OCI-LY1 (cell line): ENCODE results near the gene LMLN.
"Not testable (repeated sequence)": the region's sequence is repeated elsewhere in the genome, so short reads cannot be mapped to it uniquely, and the experiment has no call there.

Experiments used
- H2AFZ ChIP-seq: fragments of 200-600 bp; sonication (generic), shearing (Covaris generic); 2 replicates; pipeline ENCODE4 v1.6.0; 2014; ENCODE audit warnings: antibody characterized with exemption, mild to moderate bottlenecking, low read length
- H3F3A ChIP-seq: fragments of 200-600 bp; sonication (generic), shearing (Covaris generic); 2 replicates; pipeline ENCODE4 v1.6.0; 2014; ENCODE audit warnings: mild to moderate bottlenecking, antibody characterized with exemption, low read length, moderate library complexity; ENCODE audit not compliant: insufficient read depth
- H3K27ac ChIP-seq: fragments of 200-600 bp; sonication (generic); 2 replicates; pipeline ENCODE4 v1.5.1; 2014; ENCODE audit warnings: low read length, mixed run types, mild to moderate bottlenecking, low read depth; ENCODE audit not compliant: poor library complexity, severe bottlenecking
- H3K27me3 ChIP-seq: fragments of 200-600 bp; sonication (generic); 2 replicates; pipeline ENCODE4 v1.6.0; 2014; ENCODE audit warnings: antibody characterized with exemption, mild to moderate bottlenecking, low read length, moderate library complexity; ENCODE audit not compliant: insufficient read depth
- H3K36me3 ChIP-seq: fragments of 200-600 bp; sonication (generic); 2 replicates; pipeline ENCODE4 v1.6.1; 2014; ENCODE audit warnings: mild to moderate bottlenecking, antibody characterized with exemption, low read length, moderate library complexity, mixed read lengths; ENCODE audit not compliant: insufficient read depth
- H3K4me1 ChIP-seq: fragments of 200-600 bp; sonication (generic); 2 replicates; pipeline ENCODE4 v1.5.1; 2014; ENCODE audit warnings: mild to moderate bottlenecking, low read length, moderate library complexity; ENCODE audit not compliant: insufficient read depth, severe bottlenecking
- H3K4me2 ChIP-seq: fragments of 200-600 bp; sonication (generic), shearing (Covaris generic); 2 replicates; pipeline ENCODE4 v1.6.1; 2014; ENCODE audit warnings: low read length
- H3K4me3 ChIP-seq: fragments of 200-600 bp; sonication (generic); 2 replicates; pipeline ENCODE4 v1.5.1; 2014; ENCODE audit warnings: low read length, low read depth, mild to moderate bottlenecking, mixed read lengths; ENCODE audit not compliant: poor library complexity, severe bottlenecking
- H3K79me2 ChIP-seq: fragments of 200-600 bp; shearing (Covaris generic); 2 replicates; pipeline ENCODE4 v1.6.1; 2016; ENCODE audit warnings: mixed run types, low read length, mixed read lengths; ENCODE audit not compliant: insufficient read depth
- H3K9ac ChIP-seq: fragments of 200-600 bp; sonication (generic), shearing (Covaris generic); 2 replicates; pipeline ENCODE4 v1.6.1; 2014; ENCODE audit warnings: mild to moderate bottlenecking, low read length, mixed read lengths
- H3K9me2 ChIP-seq: fragments of 200-600 bp; sonication (generic), shearing (Covaris generic); 2 replicates; pipeline ENCODE4 v1.6.1; 2014; ENCODE audit warnings: low read depth, mild to moderate bottlenecking, low read length, mixed read lengths
- H3K9me3 ChIP-seq: fragments of 200-600 bp; shearing (Covaris generic); 2 replicates; pipeline ENCODE4 v1.6.1; 2014; ENCODE audit warnings: low read length, mixed read lengths
- H4K20me1 ChIP-seq: fragments of 200-600 bp; sonication (generic), shearing (Covaris generic); 2 replicates; pipeline ENCODE4 v1.6.0; 2016; ENCODE audit warnings: mild to moderate bottlenecking, low read length; ENCODE audit not compliant: insufficient read depth
- EZH2 ChIP-seq: fragments of 200-600 bp; sonication (generic), shearing (Covaris generic); IDR thresholded peaks from 2 replicates; pipeline ENCODE4 v1.8.0; 2017; ENCODE audit warnings: borderline replicate concordance, mixed run types, mild to moderate bottlenecking, antibody characterized with exemption, low read length, moderate library complexity, mixed read lengths
- TF ChIP-seq, protein P1 (sequence below): fragments of 200-600 bp; sonication (generic), shearing (Covaris generic); IDR thresholded peaks from 2 replicates; pipeline ENCODE4 v1.5.1; 2017; ENCODE audit warnings: mild to moderate bottlenecking, antibody characterized with exemption, low read length, moderate library complexity, mixed read lengths

Gene LMLN

DNA sequence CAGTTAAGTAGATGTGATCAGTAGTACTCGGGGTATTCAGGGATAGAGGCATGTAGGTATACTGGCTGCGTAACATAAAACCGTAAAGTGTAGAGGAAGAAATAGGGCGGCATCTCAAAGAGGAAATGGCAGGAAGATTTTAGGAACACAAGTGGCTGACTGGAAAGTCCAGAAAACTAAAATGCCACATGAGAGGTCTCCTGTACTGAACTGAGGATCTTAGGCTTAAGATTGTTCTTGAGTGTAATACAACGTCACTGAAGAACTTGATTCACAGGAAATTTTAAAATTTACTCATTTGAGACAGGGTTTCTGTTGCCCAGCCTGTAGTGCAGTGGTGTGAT is 2.3 kb upstream of the LMLN start:
- TF ChIP-seq EZH2 = no peak
- TF ChIP-seq, protein P1, sequence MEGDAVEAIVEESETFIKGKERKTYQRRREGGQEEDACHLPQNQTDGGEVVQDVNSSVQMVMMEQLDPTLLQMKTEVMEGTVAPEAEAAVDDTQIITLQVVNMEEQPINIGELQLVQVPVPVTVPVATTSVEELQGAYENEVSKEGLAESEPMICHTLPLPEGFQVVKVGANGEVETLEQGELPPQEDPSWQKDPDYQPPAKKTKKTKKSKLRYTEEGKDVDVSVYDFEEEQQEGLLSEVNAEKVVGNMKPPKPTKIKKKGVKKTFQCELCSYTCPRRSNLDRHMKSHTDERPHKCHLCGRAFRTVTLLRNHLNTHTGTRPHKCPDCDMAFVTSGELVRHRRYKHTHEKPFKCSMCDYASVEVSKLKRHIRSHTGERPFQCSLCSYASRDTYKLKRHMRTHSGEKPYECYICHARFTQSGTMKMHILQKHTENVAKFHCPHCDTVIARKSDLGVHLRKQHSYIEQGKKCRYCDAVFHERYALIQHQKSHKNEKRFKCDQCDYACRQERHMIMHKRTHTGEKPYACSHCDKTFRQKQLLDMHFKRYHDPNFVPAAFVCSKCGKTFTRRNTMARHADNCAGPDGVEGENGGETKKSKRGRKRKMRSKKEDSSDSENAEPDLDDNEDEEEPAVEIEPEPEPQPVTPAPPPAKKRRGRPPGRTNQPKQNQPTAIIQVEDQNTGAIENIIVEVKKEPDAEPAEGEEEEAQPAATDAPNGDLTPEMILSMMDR = no peak
- Histone ChIP-seq H3K9ac (no peak overlapping the region), H3K36me3 (peaks cover 52% of the 10 kb centered on the region), H3K79me2 (no peaks in the 10 kb centered on the region), H4K20me1 (no peaks in the 10 kb centered on the region), H3K27ac (peak overlapping the region; percentile 56), H3K4me3 (no peak overlapping the region), H3K9me3 (no peaks in the 10 kb centered on the region), H3K27me3 (no peaks in the 10 kb centered on the region), H3K9me2 (no peaks in the 10 kb centered on the region), H3F3A (peaks cover 18% of the 10 kb centered on the region), H2AFZ (no peak overlapping the region), H3K4me2 (no peak overlapping the region; the same call in 1 of the 2 replicates), H3K4me1 (peaks cover 36% of the 10 kb centered on the region)

DNA sequence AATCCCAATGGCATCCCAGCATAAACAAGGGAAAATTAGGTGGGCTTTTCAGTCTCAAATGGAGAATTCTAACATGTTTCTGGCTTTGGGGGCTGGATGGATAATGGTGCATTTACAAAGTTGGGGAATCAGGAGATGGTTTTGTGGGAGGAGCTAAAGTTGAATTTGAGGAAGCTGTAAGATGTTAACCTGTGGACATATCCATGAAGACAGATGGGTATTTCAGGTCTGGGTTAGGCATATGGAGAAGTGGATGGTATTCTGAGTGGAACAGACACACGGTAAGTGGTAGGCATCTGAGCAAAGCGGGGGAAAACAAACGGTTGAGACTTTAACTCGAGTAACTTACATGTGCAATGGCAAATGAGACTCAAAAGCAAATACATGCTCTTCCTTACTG is 1.7 kb upstream of the LMLN start:
- Histone ChIP-seq H4K20me1 (no peaks in the 10 kb centered on the region), H3K36me3 (peaks cover 47% of the 10 kb centered on the region), H3K9ac (no peak overlapping the region), H3K4me1 (peaks cover 36% of the 10 kb centered on the region), H3K4me2 (no peak overlapping the region), H3K9me3 (no peaks in the 10 kb centered on the region), H3K4me3 (no peak overlapping the region), H3K27me3 (no peaks in the 10 kb centered on the region), H3K9me2 (no peaks in the 10 kb centered on the region), H3F3A (peaks cover 18% of the 10 kb centered on the region), H2AFZ (no peak overlapping the region), H3K79me2 (no peaks in the 10 kb centered on the region), H3K27ac (peak overlapping the region; percentile 56)
- no peak for TF ChIP-seq EZH2
- TF ChIP-seq, protein P1 = no peak

DNA sequence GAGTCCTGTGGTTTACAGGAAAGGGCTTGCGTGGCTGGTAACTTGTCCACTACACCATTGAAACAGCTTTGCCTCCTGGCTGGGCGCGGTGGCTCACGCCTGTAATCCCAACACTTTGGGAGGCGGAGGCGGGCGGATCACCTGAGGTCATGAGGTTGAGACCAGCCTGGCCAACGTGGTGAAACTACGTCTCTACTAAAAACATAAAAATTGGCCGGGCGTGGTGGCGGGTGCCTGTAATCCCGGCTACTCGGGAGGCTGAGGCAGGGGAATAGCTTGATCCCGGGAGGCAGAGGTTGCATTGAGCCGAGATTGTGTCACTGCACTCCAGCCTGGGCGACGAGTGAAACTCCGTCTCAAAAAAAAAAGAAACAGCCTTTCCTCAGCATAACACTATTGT is 1.2 kb upstream of the LMLN start:
- peak overlapping the region; percentile 11 for H3K27ac ChIP-seq

DNA sequence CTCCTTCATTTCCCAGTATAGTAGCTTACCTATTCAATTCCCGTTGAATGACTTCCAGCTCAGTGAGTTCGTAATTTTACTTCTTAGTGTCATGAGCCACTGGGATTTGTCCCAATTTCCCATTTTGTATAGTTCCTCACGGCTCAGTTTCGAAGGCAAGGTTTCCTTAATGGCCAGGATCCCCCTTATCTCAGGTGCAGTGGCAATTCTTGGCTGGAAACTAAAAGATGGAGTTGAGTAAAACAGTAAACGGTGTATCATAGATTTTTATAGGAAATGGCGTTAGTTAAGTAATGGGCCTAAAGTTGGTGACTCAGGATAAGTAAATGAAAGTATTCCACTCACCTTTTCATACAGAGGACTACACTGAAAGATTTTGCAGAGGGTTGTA is 522 bp upstream of the LMLN start:
- Histone ChIP-seq H3K4me3 (peak overlapping the region; percentile 72), H3K4me2 (peak overlapping the region; percentile 92), H2AFZ (peak overlapping the region; percentile 24), H3K9me3 (no peaks in the 10 kb centered on the region), H3K9me2 (no peaks in the 10 kb centered on the region), H4K20me1 (no peaks in the 10 kb centered on the region), H3K9ac (peak overlapping the region; percentile 59), H3K27ac (peak overlapping the region; percentile 11), H3K27me3 (no peaks in the 10 kb centered on the region), H3K4me1 (peaks cover 36% of the 10 kb centered on the region), H3F3A (peaks cover 18% of the 10 kb centered on the region), H3K79me2 (no peaks in the 10 kb centered on the region), H3K36me3 (peaks cover 35% of the 10 kb centered on the region)
- TF ChIP-seq, protein P1 = no peak
- TF ChIP-seq EZH2 = no peak

More for the DNA sequence above, 1.2 kb upstream of the LMLN start:
- not testable (repeated sequence) for H3K9me3 ChIP-seq, H4K20me1 ChIP-seq, H3K9me2 ChIP-seq, H3K27me3 ChIP-seq, H2AFZ ChIP-seq, H3K79me2 ChIP-seq
- peak overlapping the region; percentile 92 for H3K4me2 ChIP-seq
- peak overlapping the region; percentile 72 for H3K4me3 ChIP-seq
- H3K9ac ChIP-seq = peak overlapping the region; percentile 59; the same call in 1 of the 2 replicates
- peaks cover 36% of the 10 kb centered on the region for H3K4me1 ChIP-seq
- H3F3A ChIP-seq = peaks cover 18% of the 10 kb centered on the region
- peaks cover 42% of the 10 kb centered on the region for H3K36me3 ChIP-seq
